NOMO-1 (cell line): Measurements from ENCODE around the gene CTNND2.

Experiments used
- DNase-seq, 2 experiments: peaks; one replicate each; lab custom pipeline; 2025; ENCODE audit not compliant: unreplicated experiment in 2 of 2; lab: John Stamatoyannopoulos, UW

CTNND2 gene

GRCh38 chr5:11224436-11225187, 679.6 kb downstream of the CTNND2 start:
- DNase-seq = no peak

GRCh38 chr5:11222169-11222568, 682.1 kb downstream of the CTNND2 start:
- DNase-seq = no peak

GRCh38 chr5:11214864-11215644, 689.2 kb downstream of the CTNND2 start:
- no peak for DNase-seq

- no peak for DNase-seq
Observed at GRCh38 chr5:11212706-11213105, 691.5 kb downstream of the CTNND2 start.

GRCh38 chr5:11197726-11198125, 706.5 kb downstream of the CTNND2 start:
- DNase-seq = no peak

GRCh38 chr5:11191673-11192072, 712.6 kb downstream of the CTNND2 start:
- no peak for DNase-seq

- DNase-seq = peak in 1 of 2 experiments; percentile 42
Observed at GRCh38 chr5:11182441-11183080, 721.7 kb downstream of the CTNND2 start.

GRCh38 chr5:11181940-11182339, 722.3 kb downstream of the CTNND2 start:
- DNase-seq = no peak

GRCh38 chr5:11180890-11181289, 723.4 kb downstream of the CTNND2 start:
- no peak for DNase-seq

GRCh38 chr5:11177999-11178711, 726.1 kb downstream of the CTNND2 start:
- no peak for DNase-seq

- DNase-seq = no peak
Observed at GRCh38 chr5:11174591-11174990, 729.7 kb downstream of the CTNND2 start.

- DNase-seq = no peak
Observed at GRCh38 chr5:11172484-11172883, 731.8 kb downstream of the CTNND2 start.

GRCh38 chr5:11171236-11171635, 733.0 kb downstream of the CTNND2 start:
- no peak for DNase-seq

- DNase-seq = no peak
Observed at GRCh38 chr5:11166923-11167322, 737.3 kb downstream of the CTNND2 start.

GRCh38 chr5:11164531-11165294, 739.5 kb downstream of the CTNND2 start:
- DNase-seq = no peak

- no peak for DNase-seq
Observed at GRCh38 chr5:11157132-11157531, 747.1 kb downstream of the CTNND2 start.

- DNase-seq = no peak
Observed at GRCh38 chr5:11153670-11154382, 750.4 kb downstream of the CTNND2 start.

- DNase-seq = no peak
Observed at GRCh38 chr5:11152368-11152767, 751.9 kb downstream of the CTNND2 start.

- no peak for DNase-seq
Observed at GRCh38 chr5:11150976-11151375, 753.3 kb downstream of the CTNND2 start.
